HepG2 (cell line): ENCODE data around the gene TSC1.

Experiments
- ARNTL ChIP-seq: sonication (generic); formaldehyde crosslinking; IDR thresholded peaks from 2 replicates; pipeline ENCODE4 v1.4.0; 2020; ENCODE audit warnings: mild to moderate bottlenecking, missing genetic modification reagents
- GABPA ChIP-seq, 2 experiments: IDR thresholded peaks; 2 replicates each; pipeline ENCODE4 v1.6.1; 2011 to 2016; ENCODE audit warnings: low read depth in 2 of 2, low read length in 1 of 2, missing biosample characterization in 1 of 2, missing genetic modification characterization in 1 of 2
- POLR2A ChIP-seq, 2 experiments: IDR thresholded peaks; 2 replicates each; pipeline ENCODE4 v1.6.1; 2011; ENCODE audit warnings: low read depth in 2 of 2, low read length in 2 of 2, mild to moderate bottlenecking in 1 of 2, moderate library complexity in 1 of 2; ENCODE audit not compliant: insufficient read depth in 1 of 2
- POLR2AphosphoS5 ChIP-seq: IDR thresholded peaks from 2 replicates; pipeline ENCODE4 v1.6.1; 2012; ENCODE audit warnings: low read depth, low read length
- SMC3 ChIP-seq: IDR thresholded peaks from 2 replicates; pipeline ENCODE4 v1.6.1; 2011; ENCODE audit warnings: low read length, improper control_type of control experiment
- SP2 ChIP-seq: sonication (generic); formaldehyde crosslinking; IDR thresholded peaks from 2 replicates; pipeline ENCODE4 v1.5.1; 2020; ENCODE audit warnings: mild to moderate bottlenecking, missing genetic modification reagents
- SP4 ChIP-seq: sonication (generic); formaldehyde crosslinking; IDR thresholded peaks from 2 replicates; pipeline ENCODE4 v1.8.1; 2023; ENCODE audit warnings: mild to moderate bottlenecking, missing genetic modification reagents
- TF ChIP-seq, protein P1 (sequence below): sonication (generic); formaldehyde crosslinking; IDR thresholded peaks from 2 replicates; pipeline ENCODE4 v1.5.0; 2020; ENCODE audit warnings: mild to moderate bottlenecking, missing genetic modification reagents, moderate library complexity
- TF ChIP-seq, protein P2 (sequence below): sonication (generic); formaldehyde crosslinking; IDR thresholded peaks from 2 replicates; pipeline ENCODE4 v1.9.0; 2021; ENCODE audit warnings: missing genetic modification reagents, borderline replicate concordance

DNA sequence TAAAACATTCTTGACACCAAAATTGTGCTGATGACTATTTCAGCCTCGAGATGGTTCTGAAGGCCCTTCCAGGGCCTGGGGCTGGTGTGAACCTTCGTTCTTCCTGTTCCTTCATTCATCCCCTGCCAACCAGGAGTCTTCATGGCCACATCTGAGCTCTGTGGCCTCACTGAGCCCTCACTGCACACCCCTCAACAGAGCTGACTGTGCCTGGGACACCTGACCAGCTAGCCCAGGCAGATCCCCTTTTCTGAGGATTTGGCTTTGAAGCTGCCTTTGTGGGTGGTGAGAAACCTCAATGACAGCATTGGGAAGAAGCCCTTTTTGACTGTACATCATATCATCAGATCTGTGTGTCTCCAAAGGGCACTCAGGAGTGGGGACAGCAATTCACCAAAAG is 80.1 kb downstream of the TSC1 start:
- TF ChIP-seq POLR2AphosphoS5 = no peak
- TF ChIP-seq ARNTL (CRISPR knock-in tag) = no peak
- TF ChIP-seq, protein P1, sequence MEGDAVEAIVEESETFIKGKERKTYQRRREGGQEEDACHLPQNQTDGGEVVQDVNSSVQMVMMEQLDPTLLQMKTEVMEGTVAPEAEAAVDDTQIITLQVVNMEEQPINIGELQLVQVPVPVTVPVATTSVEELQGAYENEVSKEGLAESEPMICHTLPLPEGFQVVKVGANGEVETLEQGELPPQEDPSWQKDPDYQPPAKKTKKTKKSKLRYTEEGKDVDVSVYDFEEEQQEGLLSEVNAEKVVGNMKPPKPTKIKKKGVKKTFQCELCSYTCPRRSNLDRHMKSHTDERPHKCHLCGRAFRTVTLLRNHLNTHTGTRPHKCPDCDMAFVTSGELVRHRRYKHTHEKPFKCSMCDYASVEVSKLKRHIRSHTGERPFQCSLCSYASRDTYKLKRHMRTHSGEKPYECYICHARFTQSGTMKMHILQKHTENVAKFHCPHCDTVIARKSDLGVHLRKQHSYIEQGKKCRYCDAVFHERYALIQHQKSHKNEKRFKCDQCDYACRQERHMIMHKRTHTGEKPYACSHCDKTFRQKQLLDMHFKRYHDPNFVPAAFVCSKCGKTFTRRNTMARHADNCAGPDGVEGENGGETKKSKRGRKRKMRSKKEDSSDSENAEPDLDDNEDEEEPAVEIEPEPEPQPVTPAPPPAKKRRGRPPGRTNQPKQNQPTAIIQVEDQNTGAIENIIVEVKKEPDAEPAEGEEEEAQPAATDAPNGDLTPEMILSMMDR (CRISPR knock-in tag) = no peak
- TF ChIP-seq GABPA (IDR thresholded peaks at IDR 0.05; ENCODE audit: low read depth, low read length) = no peak
- TF ChIP-seq GABPA (CRISPR knock-in tag; IDR thresholded peaks at IDR 0.05; ENCODE audit: low read depth) = no peak
- no peak for TF ChIP-seq SP4 (CRISPR knock-in tag)
- TF ChIP-seq, protein P2, sequence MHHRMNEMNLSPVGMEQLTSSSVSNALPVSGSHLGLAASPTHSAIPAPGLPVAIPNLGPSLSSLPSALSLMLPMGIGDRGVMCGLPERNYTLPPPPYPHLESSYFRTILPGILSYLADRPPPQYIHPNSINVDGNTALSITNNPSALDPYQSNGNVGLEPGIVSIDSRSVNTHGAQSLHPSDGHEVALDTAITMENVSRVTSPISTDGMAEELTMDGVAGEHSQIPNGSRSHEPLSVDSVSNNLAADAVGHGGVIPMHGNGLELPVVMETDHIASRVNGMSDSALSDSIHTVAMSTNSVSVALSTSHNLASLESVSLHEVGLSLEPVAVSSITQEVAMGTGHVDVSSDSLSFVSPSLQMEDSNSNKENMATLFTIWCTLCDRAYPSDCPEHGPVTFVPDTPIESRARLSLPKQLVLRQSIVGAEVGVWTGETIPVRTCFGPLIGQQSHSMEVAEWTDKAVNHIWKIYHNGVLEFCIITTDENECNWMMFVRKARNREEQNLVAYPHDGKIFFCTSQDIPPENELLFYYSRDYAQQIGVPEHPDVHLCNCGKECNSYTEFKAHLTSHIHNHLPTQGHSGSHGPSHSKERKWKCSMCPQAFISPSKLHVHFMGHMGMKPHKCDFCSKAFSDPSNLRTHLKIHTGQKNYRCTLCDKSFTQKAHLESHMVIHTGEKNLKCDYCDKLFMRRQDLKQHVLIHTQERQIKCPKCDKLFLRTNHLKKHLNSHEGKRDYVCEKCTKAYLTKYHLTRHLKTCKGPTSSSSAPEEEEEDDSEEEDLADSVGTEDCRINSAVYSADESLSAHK (CRISPR knock-in tag) = no peak
- no peak for TF ChIP-seq SP2
- TF ChIP-seq SMC3 = no peak
- no peak for TF ChIP-seq POLR2A (IDR thresholded peaks at IDR 0.05; ENCODE audit: insufficient read depth in 1 of 2, low read depth in 2 of 2, low read length in 2 of 2)
